Astrocyte (in vitro differentiated cells and primary cell): ENCODE results near the gene DDIT4. TPM values are rescaled to one million over a fixed set of nuclear protein-coding genes. Genes with fewer than 3 reads are reported as not detected.
"Not testable (repeated sequence)": the region's sequence is repeated elsewhere in the genome, so short reads cannot be mapped to it uniquely, and the experiment has no call there.

Experiments used
- DNase-seq: peaks from one replicate; pipeline ENCODE4 v3.0.0-alpha.2; 2010; ENCODE audit warnings: low read depth
- FAIRE-seq: peaks from 2 replicates; lab custom pipeline; 2011; peaks lifted over from hg19 to GRCh38; lab: Jason Lieb, UNC
- H2AFZ ChIP-seq: 2 replicates; pipeline ENCODE4 v1.6.0; 2012; ENCODE audit warnings: low read depth, low read length, inconsistent platforms
- H3K27ac ChIP-seq: 2 replicates; pipeline ENCODE4 v1.5.1; 2011; ENCODE audit warnings: low read depth, low read length, inconsistent platforms
- H3K27me3 ChIP-seq: 2 replicates; pipeline ENCODE4 v1.6.0; 2011; ENCODE audit warnings: low read length, inconsistent platforms; ENCODE audit not compliant: insufficient read depth
- H3K36me3 ChIP-seq: 2 replicates; pipeline ENCODE4 v1.5.1; 2011; ENCODE audit warnings: low read length, inconsistent platforms; ENCODE audit not compliant: insufficient read depth
- H3K4me1 ChIP-seq: 2 replicates; pipeline ENCODE4 v1.5.1; 2011; ENCODE audit warnings: low read length, inconsistent platforms; ENCODE audit not compliant: insufficient read depth
- H3K4me2 ChIP-seq: 2 replicates; pipeline ENCODE4 v1.6.0; 2012; ENCODE audit warnings: low read length, inconsistent platforms
- H3K4me3 ChIP-seq: 2 replicates; pipeline ENCODE4 v1.5.1; 2011; ENCODE audit warnings: low read depth, mild to moderate bottlenecking, low read length, inconsistent platforms; ENCODE audit not compliant: insufficient read depth
- H3K79me2 ChIP-seq: 2 replicates; pipeline ENCODE4 v1.6.0; 2012; ENCODE audit warnings: mild to moderate bottlenecking, low read length, inconsistent platforms; ENCODE audit not compliant: insufficient read depth
- H3K9ac ChIP-seq: 2 replicates; pipeline ENCODE4 v1.6.0; 2012; ENCODE audit warnings: mild to moderate bottlenecking, low read length, inconsistent platforms
- H3K9me3 ChIP-seq: 2 replicates; pipeline ENCODE4 v1.5.1; 2012; ENCODE audit warnings: low read depth, mild to moderate bottlenecking, low read length, inconsistent platforms; ENCODE audit not compliant: insufficient read depth
- H4K20me1 ChIP-seq: 2 replicates; pipeline ENCODE4 v1.6.0; 2012; ENCODE audit warnings: low read length, inconsistent platforms; ENCODE audit not compliant: insufficient read depth
- H3K27ac Mint-ChIP-seq: one replicate; pipeline ENCODE4 v1.8.0; 2021; ENCODE audit warnings: mild to moderate bottlenecking, mixed read lengths; ENCODE audit not compliant: unreplicated experiment
- H3K27me3 Mint-ChIP-seq: one replicate; pipeline ENCODE4 v1.8.0; 2021; ENCODE audit warnings: low read depth, mixed read lengths; ENCODE audit not compliant: unreplicated experiment
- H3K36me3 Mint-ChIP-seq: one replicate; pipeline ENCODE4 v1.8.0; 2021; ENCODE audit warnings: low read depth, mixed read lengths; ENCODE audit not compliant: unreplicated experiment
- H3K4me1 Mint-ChIP-seq: one replicate; pipeline ENCODE4 v1.8.0; 2021; ENCODE audit warnings: low read depth, mixed read lengths; ENCODE audit not compliant: unreplicated experiment
- H3K4me3 Mint-ChIP-seq: one replicate; pipeline ENCODE4 v1.8.0; 2021; ENCODE audit warnings: mild to moderate bottlenecking, moderate library complexity, mixed read lengths; ENCODE audit not compliant: unreplicated experiment
- H3K9me3 Mint-ChIP-seq: one replicate; pipeline ENCODE4 v1.8.0; 2021; ENCODE audit warnings: mild to moderate bottlenecking, mixed read lengths; ENCODE audit not compliant: unreplicated experiment
- EZH2 ChIP-seq: IDR thresholded peaks from 2 replicates; pipeline ENCODE4 v1.6.1; 2012; ENCODE audit warnings: mild to moderate bottlenecking, low read length, inconsistent platforms; ENCODE audit not compliant: insufficient read depth
- total RNA-seq: library from RNA; stranded (reverse); gene quantifications from 2 replicates; pipeline ENCODE4 v1.2.1, GENCODE V29; 2021
- TF ChIP-seq, protein P1 (sequence below): IDR thresholded peaks from 2 replicates; pipeline ENCODE4 v1.5.1; 2011; ENCODE audit warnings: low read depth, mild to moderate bottlenecking, inconsistent platforms, low read length, moderate library complexity; ENCODE audit not compliant: insufficient read depth

DDIT4 gene
- total RNA-seq, 1 donor from 2014 or later: 244 TPM

DNA sequence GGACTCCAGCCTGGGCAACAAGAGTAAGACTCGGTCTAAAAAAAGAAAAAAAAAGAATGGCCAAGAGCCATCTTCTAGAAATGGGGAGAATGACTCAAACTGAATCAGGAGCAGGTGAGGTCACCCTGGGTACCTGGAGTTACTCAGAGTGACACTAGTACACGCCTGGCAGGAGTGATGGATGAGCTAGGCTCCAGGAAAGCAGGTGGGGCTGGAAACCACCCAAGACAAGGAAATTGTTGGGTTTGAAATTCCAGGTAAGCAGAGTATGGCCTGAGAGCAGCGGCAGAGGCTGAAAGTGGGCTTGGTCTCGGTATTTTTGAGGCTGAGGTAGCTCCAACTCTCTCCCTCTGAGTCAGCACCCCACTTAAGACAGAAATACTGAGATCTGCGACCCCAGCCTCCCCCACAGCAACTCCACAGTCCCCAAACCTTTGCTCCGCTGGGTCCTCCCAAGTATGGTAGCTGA lies 18.5 kb downstream of the DDIT4 start:
- Histone ChIP-seq H3K36me3 (no peaks in the 10 kb centered on the region), H2AFZ (no peak overlapping the region), H3K27me3 (no peaks in the 10 kb centered on the region), H3K9me3 (no peaks in the 10 kb centered on the region), H4K20me1 (no peaks in the 10 kb centered on the region), H3K79me2 (no peaks in the 10 kb centered on the region), H3K27ac (no peak overlapping the region), H3K4me1 (peaks cover 3% of the 10 kb centered on the region), H3K9ac (no peak overlapping the region), H3K4me2 (no peak overlapping the region), H3K4me3 (no peak overlapping the region)
- DNase-seq: peak; percentile 35
- FAIRE-seq: no peak
- peaks cover 5% of the 10 kb centered on the region for H3K27me3 Mint-ChIP-seq
- peaks cover 2% of the 10 kb centered on the region for H3K36me3 Mint-ChIP-seq
- peaks cover 3% of the 10 kb centered on the region for H3K4me1 Mint-ChIP-seq
- no peak overlapping the region for H3K4me3 Mint-ChIP-seq
- no peaks in the 10 kb centered on the region for H3K9me3 Mint-ChIP-seq
- TF ChIP-seq, protein P1, sequence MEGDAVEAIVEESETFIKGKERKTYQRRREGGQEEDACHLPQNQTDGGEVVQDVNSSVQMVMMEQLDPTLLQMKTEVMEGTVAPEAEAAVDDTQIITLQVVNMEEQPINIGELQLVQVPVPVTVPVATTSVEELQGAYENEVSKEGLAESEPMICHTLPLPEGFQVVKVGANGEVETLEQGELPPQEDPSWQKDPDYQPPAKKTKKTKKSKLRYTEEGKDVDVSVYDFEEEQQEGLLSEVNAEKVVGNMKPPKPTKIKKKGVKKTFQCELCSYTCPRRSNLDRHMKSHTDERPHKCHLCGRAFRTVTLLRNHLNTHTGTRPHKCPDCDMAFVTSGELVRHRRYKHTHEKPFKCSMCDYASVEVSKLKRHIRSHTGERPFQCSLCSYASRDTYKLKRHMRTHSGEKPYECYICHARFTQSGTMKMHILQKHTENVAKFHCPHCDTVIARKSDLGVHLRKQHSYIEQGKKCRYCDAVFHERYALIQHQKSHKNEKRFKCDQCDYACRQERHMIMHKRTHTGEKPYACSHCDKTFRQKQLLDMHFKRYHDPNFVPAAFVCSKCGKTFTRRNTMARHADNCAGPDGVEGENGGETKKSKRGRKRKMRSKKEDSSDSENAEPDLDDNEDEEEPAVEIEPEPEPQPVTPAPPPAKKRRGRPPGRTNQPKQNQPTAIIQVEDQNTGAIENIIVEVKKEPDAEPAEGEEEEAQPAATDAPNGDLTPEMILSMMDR: no peak
- TF ChIP-seq EZH2: no peak
- H3K27ac Mint-ChIP-seq: peak overlapping the region; percentile 71

DNA sequence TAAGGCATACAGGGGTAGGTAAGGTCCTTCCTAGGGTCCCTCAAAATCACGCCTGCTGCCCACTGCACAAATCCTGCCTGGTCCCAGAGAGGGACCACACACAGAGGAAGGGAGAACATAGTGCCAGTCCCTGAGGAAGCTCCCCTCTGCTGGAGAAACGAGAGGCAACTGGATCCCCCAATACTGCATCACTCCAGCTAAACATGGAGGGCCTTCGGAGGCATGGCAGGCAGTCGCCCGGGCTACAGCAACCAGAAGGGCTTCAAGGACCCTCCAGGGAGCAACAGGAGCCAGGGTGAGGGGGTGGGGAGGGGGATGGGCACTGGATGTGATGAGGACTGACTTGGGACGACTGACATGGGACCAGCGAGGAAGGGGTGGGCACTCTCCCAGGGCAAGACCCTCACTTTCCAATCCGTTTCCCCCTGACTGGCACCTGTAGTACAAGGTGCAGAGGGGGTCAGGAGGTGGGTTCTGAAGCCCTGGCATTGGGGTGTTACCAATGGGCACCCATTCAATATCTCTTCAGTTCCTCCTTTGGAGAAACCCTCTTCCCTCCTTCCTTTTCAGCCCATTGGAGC lies 21.7 kb downstream of the DDIT4 start:
- FAIRE-seq: no peak
- Histone ChIP-seq H3K79me2 (no peaks in the 10 kb centered on the region), H3K9me3 (no peaks in the 10 kb centered on the region), H3K36me3 (no peaks in the 10 kb centered on the region), H2AFZ (no peak overlapping the region), H3K4me3 (no peak overlapping the region), H3K4me2 (no peak overlapping the region), H3K27ac (no peak overlapping the region), H4K20me1 (no peaks in the 10 kb centered on the region), H3K27me3 (no peaks in the 10 kb centered on the region), H3K9ac (no peak overlapping the region), H3K4me1 (peaks cover 15% of the 10 kb centered on the region)
- H3K9me3 Mint-ChIP-seq: no peaks in the 10 kb centered on the region
- peaks cover 2% of the 10 kb centered on the region for H3K36me3 Mint-ChIP-seq
- H3K4me1 Mint-ChIP-seq: peaks cover 8% of the 10 kb centered on the region
- H3K4me3 Mint-ChIP-seq: no peak overlapping the region
- H3K27ac Mint-ChIP-seq: peak overlapping the region; percentile 81
- DNase-seq: no peak
- TF ChIP-seq, protein P1: no peak
- TF ChIP-seq EZH2: no peak
- peaks cover 5% of the 10 kb centered on the region for H3K27me3 Mint-ChIP-seq

DNA sequence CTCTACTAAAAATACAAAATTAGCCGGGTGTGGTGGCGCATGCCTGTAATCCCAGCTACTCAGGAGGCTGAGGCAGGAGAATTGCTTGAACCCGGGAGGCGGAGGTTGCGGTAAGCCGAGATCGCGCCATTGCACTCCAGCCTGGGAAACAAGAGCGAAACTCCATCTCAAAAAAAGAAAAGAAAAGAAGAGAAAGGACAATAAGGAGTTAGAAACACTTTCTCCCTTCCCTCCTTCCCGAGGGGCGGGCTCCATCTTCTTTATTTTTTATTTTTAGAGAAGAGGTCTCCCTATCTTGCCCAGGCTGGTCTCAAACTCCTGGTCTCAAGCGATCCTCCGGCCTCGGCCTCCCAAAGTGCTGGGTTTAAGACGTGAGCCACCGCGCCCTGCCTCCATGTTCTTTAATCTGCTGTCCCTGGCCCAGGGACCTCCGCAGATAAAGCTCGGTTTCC lies 23.1 kb downstream of the DDIT4 start:
- not testable (repeated sequence) for FAIRE-seq, DNase-seq, H3K27me3 ChIP-seq, H3K4me3 ChIP-seq, H3K4me1 Mint-ChIP-seq, H3K36me3 ChIP-seq, H2AFZ ChIP-seq, H3K9me3 ChIP-seq, H4K20me1 ChIP-seq, H3K79me2 ChIP-seq, H3K27me3 Mint-ChIP-seq, H3K36me3 Mint-ChIP-seq, H3K9me3 Mint-ChIP-seq
- Histone ChIP-seq H3K27ac (peak overlapping the region; percentile 78), H3K9ac (peak overlapping the region; percentile 88), H3K4me1 (peaks cover 15% of the 10 kb centered on the region), H3K4me2 (peak overlapping the region; percentile 88)
- H3K4me3 Mint-ChIP-seq: peak overlapping the region; percentile 76
- H3K27ac Mint-ChIP-seq: peak overlapping the region; percentile 97
